ENCODE data around the gene WDR70.

- TF ChIP-seq ARNTL (CRISPR knock-in tag; IDR thresholded peaks at IDR 0.05; ENCODE audit: borderline replicate concordance, low read depth) (no peak), CSDC2 (CRISPR knock-in tag; IDR thresholded peaks at IDR 0.05) (no peak), PATZ1 (CRISPR knock-in tag; IDR thresholded peaks at IDR 0.05; ENCODE audit: borderline replicate concordance) (no peak), BACH2 (CRISPR knock-in tag; IDR thresholded peaks at IDR 0.05; ENCODE audit: borderline replicate concordance) (no peak)
Observed at GRCh38 chr5:37645707-37646106, 266.6 kb downstream of the WDR70 start.
